ENCODE data around the gene FAU. TPM values are rescaled to one million over a fixed set of nuclear protein-coding genes. Genes with fewer than 3 reads are reported as not detected.

The FAU gene
- total and polyA plus RNA-seq, 9 of the 15 experiments (the other 6 are each of a cell fraction or from before 2014, with no cell fraction given): 433 to 1,827 (median 942) TPM

DNA sequence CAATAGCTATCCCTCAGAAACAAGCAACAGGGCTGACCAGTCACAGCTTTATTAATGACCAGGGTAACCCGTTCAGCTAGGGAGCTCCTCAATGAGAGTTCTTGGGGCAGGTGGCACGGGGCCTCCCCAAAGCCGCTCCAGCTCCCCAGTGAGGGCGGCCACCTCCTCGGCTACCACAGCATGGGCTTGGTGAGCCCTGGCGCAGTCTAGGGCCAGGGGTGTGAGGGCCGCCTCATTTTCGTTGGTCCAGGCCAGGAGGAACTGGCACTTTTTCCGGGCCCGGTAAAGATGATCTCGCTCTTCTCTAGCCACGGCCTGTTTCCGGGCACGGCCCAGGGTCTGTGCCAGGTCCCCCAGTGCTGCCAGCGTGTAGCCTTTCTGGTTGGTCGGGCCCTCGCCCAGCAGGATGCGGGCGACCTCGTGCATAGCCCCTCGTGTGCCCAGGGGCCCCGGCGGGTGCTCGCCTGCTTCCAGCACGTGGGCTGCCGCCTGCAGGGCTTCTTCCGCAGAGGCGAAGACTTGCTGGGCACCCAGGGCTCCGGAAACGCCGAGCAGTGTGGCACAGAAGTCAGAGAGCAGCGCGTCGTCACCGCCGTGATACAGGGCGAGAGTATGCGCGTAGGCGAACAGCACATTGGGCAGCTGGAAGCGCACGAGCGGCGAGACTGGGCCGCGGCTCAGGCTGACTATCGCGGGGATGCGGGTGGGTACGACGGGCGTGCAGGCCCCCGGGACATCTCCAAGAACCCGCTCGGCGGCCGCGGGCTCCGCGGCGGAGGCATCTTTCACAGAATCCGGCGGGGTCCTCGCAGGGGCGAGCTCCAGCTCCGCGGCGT, 5.3 kb downstream of the FAU start (continued):
- TF ChIP-seq, protein P1, sequence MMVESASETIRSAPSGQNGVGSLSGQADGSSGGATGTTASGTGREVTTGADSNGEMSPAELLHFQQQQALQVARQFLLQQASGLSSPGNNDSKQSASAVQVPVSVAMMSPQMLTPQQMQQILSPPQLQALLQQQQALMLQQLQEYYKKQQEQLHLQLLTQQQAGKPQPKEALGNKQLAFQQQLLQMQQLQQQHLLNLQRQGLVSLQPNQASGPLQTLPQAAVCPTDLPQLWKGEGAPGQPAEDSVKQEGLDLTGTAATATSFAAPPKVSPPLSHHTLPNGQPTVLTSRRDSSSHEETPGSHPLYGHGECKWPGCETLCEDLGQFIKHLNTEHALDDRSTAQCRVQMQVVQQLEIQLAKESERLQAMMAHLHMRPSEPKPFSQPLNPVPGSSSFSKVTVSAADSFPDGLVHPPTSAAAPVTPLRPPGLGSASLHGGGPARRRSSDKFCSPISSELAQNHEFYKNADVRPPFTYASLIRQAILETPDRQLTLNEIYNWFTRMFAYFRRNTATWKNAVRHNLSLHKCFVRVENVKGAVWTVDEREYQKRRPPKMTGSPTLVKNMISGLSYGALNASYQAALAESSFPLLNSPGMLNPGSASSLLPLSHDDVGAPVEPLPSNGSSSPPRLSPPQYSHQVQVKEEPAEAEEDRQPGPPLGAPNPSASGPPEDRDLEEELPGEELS (CRISPR knock-in tag; IDR thresholded peaks at IDR 0.05; ENCODE audit: borderline replicate concordance): peak; percentile 95
- TF ChIP-seq MCM5 (IDR thresholded peaks at IDR 0.05; ENCODE audit: low read depth) (no peak), ZNF699 (CRISPR knock-in tag; IDR thresholded peaks at IDR 0.05; ENCODE audit: insufficient replicate concordance) (no peak), LCOR (CRISPR knock-in tag; IDR thresholded peaks at IDR 0.05) (no peak), MTA3 (IDR thresholded peaks at IDR 0.05; ENCODE audit: borderline replicate concordance) (no peak), LEF1 (IDR thresholded peaks at IDR 0.05) (no peak), ZNF77 (CRISPR knock-in tag; IDR thresholded peaks at IDR 0.05) (0 out of 2 replicates have a peak, but pooled peaks have one; percentile 19), MYC (IDR thresholded peaks at IDR 0.05; ENCODE audit: low read depth, low read length) (peak; percentile 39; the same call in 1 of the 2 replicates), MYC (CRISPR knock-in tag; IDR thresholded peaks at IDR 0.05; ENCODE audit: borderline replicate concordance, low read depth) (no peak)
- TF ChIP-seq, protein P2, sequence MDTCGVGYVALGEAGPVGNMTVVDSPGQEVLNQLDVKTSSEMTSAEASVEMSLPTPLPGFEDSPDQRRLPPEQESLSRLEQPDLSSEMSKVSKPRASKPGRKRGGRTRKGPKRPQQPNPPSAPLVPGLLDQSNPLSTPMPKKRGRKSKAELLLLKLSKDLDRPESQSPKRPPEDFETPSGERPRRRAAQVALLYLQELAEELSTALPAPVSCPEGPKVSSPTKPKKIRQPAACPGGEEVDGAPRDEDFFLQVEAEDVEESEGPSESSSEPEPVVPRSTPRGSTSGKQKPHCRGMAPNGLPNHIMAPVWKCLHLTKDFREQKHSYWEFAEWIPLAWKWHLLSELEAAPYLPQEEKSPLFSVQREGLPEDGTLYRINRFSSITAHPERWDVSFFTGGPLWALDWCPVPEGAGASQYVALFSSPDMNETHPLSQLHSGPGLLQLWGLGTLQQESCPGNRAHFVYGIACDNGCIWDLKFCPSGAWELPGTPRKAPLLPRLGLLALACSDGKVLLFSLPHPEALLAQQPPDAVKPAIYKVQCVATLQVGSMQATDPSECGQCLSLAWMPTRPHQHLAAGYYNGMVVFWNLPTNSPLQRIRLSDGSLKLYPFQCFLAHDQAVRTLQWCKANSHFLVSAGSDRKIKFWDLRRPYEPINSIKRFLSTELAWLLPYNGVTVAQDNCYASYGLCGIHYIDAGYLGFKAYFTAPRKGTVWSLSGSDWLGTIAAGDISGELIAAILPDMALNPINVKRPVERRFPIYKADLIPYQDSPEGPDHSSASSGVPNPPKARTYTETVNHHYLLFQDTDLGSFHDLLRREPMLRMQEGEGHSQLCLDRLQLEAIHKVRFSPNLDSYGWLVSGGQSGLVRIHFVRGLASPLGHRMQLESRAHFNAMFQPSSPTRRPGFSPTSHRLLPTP (IDR thresholded peaks at IDR 0.05; ENCODE audit: borderline replicate concordance, extremely low read depth, insufficient read length): no peak
- TF ChIP-seq, protein P3, sequence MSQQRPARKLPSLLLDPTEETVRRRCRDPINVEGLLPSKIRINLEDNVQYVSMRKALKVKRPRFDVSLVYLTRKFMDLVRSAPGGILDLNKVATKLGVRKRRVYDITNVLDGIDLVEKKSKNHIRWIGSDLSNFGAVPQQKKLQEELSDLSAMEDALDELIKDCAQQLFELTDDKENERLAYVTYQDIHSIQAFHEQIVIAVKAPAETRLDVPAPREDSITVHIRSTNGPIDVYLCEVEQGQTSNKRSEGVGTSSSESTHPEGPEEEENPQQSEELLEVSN (IDR thresholded peaks at IDR 0.05; ENCODE audit: borderline replicate concordance in 1 of 2, extremely low read depth in 1 of 2, insufficient read depth in 1 of 2, insufficient read length in 1 of 2, low read depth in 1 of 2, low read length in 1 of 2, poor library complexity in 1 of 2, severe bottlenecking in 1 of 2): peak; percentile 43 to 90
- TF ChIP-seq, protein P4, sequence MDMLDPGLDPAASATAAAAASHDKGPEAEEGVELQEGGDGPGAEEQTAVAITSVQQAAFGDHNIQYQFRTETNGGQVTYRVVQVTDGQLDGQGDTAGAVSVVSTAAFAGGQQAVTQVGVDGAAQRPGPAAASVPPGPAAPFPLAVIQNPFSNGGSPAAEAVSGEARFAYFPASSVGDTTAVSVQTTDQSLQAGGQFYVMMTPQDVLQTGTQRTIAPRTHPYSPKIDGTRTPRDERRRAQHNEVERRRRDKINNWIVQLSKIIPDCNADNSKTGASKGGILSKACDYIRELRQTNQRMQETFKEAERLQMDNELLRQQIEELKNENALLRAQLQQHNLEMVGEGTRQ (CRISPR knock-in tag; IDR thresholded peaks at IDR 0.05): peak; percentile 38; the same call in 1 of the 2 replicates
- TF ChIP-seq, protein P5, sequence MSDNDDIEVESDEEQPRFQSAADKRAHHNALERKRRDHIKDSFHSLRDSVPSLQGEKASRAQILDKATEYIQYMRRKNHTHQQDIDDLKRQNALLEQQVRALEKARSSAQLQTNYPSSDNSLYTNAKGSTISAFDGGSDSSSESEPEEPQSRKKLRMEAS (CRISPR knock-in tag; IDR thresholded peaks at IDR 0.05): peak; percentile 88
- TF ChIP-seq, protein P6, sequence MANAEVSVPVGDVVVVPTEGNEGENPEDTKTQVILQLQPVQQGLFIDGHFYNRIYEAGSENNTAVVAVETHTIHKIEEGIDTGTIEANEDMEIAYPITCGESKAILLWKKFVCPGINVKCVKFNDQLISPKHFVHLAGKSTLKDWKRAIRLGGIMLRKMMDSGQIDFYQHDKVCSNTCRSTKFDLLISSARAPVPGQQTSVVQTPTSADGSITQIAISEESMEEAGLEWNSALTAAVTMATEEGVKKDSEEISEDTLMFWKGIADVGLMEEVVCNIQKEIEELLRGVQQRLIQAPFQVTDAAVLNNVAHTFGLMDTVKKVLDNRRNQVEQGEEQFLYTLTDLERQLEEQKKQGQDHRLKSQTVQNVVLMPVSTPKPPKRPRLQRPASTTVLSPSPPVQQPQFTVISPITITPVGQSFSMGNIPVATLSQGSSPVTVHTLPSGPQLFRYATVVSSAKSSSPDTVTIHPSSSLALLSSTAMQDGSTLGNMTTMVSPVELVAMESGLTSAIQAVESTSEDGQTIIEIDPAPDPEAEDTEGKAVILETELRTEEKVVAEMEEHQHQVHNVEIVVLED (CRISPR knock-in tag; IDR thresholded peaks at IDR 0.05): no peak
- TF ChIP-seq, protein P7, sequence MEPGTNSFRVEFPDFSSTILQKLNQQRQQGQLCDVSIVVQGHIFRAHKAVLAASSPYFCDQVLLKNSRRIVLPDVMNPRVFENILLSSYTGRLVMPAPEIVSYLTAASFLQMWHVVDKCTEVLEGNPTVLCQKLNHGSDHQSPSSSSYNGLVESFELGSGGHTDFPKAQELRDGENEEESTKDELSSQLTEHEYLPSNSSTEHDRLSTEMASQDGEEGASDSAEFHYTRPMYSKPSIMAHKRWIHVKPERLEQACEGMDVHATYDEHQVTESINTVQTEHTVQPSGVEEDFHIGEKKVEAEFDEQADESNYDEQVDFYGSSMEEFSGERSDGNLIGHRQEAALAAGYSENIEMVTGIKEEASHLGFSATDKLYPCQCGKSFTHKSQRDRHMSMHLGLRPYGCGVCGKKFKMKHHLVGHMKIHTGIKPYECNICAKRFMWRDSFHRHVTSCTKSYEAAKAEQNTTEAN (CRISPR knock-in tag; IDR thresholded peaks at IDR 0.05): no peak
